Astrocyte (in vitro differentiated cells and primary cell): ENCODE results near the gene ATIC.

Experiments
- CTCF ChIP-seq: IDR thresholded peaks from 2 replicates; pipeline ENCODE4 v1.5.1; 2011; ENCODE audit warnings: low read depth, mild to moderate bottlenecking, inconsistent platforms, low read length, moderate library complexity; ENCODE audit not compliant: insufficient read depth
- EZH2 ChIP-seq: IDR thresholded peaks from 2 replicates; pipeline ENCODE4 v1.6.1; 2012; ENCODE audit warnings: mild to moderate bottlenecking, low read length, inconsistent platforms; ENCODE audit not compliant: insufficient read depth

GRCh38 chr2:215377283-215377682, 65.4 kb downstream of the ATIC start:
- TF ChIP-seq CTCF (no peak), EZH2 (no peak)
